AML-193 (cell line): ENCODE results near the gene ZSWIM5.

Experiments used
- DNase-seq, 2 experiments: peaks; one replicate each; lab custom pipeline; 2025; lab: John Stamatoyannopoulos, UW

Gene ZSWIM5

DNA sequence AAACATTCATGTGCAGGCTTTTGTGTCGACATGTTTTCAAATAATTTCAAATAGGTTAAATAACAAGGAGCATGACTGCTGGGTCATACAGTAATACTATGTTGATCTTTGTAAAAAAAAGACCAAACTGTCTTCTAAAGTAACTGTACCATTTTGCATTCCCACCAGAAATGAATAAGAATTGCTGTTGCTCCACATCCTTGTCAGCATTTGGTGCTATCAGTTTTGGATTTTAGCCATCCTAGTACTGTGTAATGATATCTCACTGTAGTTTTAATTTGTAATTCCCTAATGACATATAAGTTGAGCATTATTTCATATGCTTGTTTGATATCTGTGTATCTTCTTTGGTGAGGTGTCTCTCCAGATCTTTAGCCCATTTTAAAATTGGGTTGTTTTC lies 182.7 kb downstream of the ZSWIM5 start:
- no peak for DNase-seq

DNA sequence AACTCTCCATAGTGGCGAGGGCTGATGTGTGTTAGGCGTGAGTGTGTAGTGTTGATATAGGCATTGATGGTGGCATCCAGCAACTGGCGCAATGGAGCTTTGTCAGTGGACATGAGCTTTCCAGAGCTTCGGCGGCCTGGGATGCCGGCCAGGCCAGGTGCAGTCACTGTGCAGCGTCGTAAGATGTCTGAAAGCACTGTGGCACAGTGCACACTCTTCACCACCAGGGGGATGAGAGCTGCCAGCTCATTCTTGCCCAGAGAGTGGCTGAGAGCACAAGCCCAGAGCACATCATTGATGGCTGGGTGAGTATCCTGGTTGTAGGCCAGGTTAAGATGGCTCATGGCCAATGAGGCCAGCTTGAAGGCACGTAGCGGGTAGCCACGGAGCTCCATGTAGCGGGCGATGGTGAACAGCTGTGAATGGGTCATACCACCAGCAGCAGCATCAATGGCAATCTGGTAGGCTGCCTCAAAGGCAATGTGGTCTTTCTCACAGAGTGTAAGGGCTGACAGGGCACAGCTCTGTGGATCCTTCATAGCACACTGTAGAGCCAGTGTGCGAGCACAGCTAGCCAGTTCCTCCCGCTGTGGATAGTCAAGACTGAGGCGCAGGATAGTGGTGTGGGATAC lies 187.7 kb downstream of the ZSWIM5 start:
- DNase-seq = peak; percentile 29 to 38

DNA sequence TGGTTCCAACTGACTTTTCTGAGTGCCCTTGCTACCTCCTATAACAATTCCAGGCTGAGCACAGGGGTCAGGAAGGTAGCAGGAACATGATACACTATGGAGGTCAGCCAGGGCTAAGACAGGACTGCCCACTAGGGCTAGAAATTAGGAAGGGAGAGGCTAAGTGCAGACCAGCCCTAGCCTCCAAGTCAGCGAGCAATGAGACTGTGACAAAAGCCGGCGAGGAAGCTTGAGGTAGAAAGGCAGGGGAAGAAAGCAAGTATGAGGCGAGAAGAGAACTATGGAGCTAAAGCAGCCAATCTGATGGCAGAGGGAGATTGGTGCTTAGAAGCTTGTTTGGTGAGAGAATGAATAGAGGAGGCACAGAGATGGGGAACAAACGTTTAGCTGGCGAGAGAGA lies 189.6 kb downstream of the ZSWIM5 start:
- no peak for DNase-seq

DNA sequence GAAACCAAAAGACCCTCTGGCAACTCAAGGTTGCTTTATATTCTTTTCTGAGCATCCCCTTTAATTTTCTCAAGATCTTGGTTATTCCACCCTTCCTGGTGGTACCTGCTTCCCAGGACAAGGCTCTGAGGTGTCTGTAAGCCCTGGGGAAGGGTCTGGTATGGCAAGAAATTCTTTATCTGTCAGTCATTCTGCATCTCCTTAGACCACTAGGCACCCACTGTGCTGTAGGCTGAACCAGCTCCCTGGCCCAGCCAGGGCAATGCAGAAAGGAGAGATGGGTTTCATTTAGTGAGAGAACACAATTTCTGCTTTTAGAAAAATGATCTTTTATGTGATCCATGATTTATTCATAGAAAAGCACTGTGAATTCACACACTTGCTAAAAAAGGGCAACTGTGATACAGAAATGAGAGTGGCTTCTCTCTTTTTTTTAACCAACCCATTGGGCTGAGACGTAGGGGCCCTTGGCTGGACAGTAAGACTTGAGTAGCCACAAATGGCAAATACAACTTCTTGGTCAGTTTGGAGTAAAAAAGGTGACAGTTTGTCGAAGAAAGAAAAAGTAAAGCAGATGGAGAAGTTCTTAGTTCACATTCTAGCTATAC lies 190.2 kb downstream of the ZSWIM5 start:
- no peak for DNase-seq

DNA sequence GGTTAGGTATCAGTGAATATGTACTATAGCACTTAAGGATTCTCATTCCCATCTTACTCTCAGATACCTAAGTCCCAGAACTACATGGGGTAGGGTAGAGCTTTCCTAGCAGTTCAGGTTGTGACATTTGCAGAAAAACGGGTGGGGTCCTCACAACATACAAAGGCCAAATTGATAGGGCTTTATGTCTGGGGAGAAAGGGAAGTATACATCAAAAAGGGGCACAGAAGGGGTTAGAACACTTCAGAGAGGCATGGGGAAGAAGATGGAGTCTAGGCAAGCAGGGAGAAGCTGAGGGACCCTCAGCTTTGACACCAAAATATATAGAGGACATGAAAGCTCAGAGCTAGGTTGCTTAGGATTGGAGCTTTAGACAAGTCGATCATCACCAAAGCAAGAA lies 190.7 kb downstream of the ZSWIM5 start:
- no peak for DNase-seq

DNA sequence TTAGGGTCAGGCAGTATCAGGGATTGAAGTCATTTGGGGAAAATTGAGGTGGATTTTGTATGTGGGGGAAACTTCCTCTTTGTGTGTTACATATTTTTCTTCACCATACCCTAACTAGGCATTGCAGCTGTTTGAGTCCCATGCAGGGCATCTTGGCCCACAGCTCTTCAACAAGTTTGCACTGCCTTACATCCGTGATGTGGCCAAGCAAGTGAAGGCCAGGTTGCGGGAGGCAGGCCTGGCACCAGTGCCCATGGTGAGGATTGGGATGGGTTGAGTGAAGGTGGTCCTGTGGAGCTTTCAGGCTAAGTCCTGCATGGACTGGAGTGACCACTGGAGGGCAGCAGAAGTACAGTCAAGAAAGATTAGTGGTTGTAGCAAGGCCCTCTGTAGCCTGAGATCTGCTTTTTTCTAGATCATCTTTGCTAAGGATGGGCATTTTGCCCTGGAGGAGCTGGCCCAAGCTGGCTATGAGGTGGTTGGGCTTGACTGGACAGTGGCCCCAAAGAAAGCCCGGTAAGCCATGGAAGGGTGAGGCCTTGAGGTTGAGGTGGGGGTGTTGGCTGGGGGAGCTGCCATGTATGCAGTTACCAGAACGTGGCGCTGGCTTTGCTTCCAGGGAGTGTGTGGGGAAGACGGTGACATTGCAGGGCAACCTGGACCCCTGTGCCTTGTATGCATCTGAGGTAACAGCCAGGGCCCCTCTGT lies 191.9 kb downstream of the ZSWIM5 start:
- DNase-seq = peak; percentile 73 to 75

DNA sequence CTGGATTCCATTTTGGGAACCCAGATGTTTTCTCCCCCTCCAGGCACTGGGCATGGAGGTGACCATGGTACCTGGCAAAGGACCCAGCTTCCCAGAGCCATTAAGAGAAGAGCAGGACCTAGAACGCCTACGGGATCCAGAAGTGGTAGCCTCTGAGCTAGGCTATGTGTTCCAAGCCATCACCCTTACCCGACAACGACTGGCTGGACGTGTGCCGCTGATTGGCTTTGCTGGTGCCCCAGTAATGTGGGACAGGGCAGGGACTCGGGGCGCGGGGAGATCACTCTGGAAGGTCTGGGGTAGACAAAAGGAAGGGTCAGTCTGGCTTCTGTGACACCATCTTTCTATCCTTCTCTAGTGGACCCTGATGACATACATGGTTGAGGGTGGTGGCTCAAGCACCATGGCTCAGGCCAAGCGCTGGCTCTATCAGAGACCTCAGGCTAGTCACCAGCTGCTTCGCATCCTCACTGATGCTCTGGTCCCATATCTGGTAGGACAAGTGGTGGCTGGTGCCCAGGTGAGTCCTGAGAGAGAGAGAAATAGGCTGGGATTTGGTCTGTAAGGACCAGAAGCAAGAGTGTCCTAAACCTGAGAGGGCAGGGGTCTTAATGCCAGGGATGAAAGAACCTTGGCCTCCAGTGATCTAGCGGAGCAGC lies 192.7 kb downstream of the ZSWIM5 start:
- no peak for DNase-seq

DNA sequence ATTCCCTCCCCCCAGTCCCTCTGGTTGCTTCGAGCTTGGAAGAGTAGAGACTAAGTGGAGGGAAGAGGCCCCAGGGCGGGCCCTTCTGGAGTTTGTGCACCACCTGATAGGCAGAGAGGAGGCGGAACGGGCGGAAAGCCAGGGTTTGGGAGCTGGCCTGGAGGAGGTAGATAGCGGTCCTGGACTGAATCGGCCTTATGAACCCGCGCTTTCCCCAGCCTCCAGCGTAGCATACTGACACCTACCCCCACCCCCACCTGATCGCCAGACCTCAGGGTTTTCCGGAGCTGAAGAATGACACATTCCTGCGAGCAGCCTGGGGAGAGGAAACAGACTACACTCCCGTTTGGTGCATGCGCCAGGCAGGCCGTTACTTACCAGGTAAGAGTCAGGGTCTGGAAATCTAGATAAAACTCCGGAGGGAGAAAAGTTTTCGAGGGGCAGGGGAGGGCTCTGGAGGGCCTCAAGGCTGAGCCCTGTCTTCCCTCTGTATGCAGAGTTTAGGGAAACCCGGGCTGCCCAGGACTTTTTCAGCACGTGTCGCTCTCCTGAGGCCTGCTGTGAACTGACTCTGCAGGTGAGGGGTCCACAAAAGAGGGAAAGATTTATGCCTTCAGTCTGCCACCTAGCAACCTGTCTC lies 193.6 kb downstream of the ZSWIM5 start:
- DNase-seq = peak; percentile 48 to 50

DNA sequence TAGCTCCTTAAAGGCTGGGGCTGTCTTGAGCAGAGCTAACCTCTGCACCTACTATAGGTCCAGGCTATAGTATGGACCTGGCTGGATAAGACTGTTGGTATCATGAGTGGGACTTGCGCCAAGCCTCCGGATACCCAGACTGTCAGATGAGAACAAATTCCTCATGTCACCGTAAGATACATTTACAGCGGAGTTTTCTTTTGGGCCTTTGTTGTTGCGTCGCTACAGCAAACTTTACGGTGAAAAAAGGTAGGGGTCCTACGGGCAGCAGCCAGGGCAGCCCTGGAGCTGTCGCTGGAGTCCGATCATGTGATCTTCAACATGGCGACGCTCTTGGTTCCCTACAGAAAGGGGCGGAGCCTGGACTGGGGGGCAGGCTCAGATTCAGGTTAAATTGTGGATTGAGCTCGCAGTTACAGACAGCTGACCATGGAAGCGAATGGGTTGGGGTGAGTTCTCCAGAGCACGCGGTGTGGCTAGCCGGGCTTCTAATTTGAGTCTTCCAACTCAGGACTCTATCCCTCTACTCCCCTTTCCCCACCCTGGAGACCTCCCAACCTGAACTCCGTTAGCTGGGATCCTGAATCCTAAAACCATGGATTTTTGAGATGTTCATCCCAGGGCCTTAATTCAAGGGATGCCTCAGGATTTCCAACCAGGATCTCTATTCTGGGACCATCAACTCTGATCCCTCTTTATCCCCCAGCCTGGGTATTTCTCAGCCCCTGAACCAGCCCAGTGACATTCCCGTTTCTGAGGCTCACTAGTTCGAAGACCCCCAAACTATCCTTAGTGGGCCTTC lies 194.4 kb downstream of the ZSWIM5 start, which contains the start of gene UROD:
Gene UROD, plus strand, starts transcription at position 418 of the 802 bp plus-strand sequence. Its CDS starts 12 bp downstream, at position 430.
- DNase-seq = peak; percentile 94 to 98

DNA sequence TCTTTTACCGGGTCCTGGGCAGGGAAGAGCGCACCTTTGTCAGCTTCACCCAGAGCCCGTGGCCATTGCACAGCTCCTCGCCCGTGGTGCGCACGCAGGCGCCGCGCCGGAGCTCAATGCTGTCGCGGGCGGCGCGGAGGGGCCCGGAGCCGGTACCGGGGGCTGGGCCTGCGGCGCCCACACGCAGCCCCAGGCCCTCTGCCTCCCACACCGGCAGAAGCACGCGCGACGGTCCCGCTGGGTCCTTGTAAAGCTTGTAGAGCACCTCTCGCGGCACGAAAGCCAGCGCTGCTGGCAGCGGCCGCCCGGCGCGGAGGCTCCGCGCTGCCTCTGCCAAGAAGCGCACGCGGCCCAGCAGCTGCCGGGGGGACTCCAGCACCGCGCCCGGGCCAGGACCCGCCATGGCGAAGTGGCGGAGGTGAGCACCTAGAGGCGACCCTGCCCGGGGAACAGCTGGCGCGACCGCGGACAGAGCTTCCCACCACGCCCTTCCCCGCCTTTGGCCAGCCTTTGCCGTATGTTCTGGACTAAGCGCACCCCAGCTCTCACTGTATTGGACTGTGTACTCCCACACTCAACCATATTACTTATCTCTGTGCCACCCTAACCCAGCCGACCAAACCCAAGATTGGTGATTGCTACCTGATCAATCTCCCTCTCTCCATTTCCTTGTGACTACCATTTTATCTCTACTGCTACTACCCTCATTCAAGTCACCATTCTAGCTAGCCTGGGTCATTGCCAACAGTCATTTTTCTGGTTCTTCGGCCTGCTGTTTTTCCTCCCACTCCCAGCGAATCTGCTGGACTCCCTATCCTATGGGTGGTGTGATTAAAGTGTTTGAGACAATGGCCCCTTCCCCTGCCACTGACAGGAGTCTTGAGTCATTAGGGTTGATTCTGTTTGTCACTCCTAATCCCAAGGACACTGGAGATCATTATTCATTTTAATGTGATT lies 195.3 kb downstream of the ZSWIM5 start, which contains the start of gene HECTD3:
Gene HECTD3, minus strand, starts transcription at position 470 of the 957 bp plus-strand sequence. Its CDS starts 67 bp downstream, at position 403.
- peak; percentile 56 to 71 for DNase-seq

DNA sequence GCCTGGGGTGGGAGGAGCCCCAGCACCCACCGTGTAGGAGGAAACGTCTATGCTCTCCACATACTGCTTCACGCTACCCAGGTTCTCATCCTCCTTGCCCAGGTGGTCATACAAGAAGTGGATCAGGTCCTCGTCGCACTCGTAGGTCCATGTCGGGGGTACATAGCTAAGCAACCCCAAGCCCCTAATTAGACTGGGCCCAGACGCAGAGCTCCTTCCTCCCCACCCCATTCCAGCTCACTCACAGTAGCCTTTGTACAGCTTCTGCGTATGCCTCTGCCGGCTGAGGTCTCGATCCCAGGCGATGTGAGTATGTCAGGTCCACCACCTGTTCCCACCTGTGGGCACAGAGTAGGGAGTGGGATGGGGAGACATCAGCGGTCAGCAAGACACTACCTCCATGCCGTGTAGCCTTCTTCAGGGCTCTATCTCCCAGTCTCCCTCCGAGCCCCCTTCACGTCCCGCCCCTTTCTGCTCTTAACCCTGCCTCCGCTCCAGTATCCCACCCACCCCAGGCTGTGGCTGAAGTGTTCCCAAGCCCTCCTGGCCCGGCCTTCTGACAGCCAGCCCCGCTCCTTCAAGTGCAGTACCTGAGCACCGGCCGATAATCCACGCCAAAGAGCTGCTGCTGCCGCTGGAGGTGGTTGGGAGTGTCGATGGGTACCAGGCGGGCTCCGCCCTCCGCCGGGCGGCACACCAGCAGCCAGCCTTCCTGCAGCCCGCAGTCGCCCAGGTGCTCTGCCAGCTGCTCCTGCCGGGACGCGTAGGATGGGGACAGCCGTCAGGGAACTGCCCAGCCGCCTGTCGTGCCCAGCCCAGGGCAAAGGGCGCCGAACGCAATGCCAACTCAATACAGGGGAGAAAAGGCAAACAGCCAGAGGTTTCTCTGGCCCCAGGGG lies 196.2 kb downstream of the ZSWIM5 start:
- no peak for DNase-seq

DNA sequence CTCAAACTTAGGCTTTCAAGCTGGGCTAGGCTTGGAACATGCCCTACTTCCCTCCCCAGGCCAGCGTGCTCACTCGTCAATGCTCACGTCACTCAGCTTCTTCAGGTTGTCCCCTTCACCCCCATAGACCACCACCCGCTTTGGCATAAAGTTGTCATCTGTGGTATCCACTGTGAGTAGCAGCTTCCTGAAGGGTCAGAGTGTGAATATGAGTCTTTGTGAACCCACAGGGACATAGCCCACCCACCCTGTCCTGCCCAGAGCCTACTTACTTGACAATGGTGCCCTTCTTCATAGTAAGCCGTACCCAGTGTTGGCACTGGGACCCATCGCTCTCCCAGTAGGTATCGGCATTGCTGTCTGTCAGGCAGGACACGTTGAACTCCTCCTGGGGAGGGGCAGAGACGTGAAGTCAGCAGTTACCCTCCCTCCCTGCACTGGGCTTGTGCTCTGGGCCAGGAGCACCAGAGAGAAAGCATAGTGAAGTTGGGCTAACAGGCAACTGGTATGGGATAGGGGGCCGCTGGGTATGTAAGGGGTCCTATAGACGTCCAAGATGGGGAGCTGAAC lies 197.0 kb downstream of the ZSWIM5 start:
- DNase-seq = no peak

DNA sequence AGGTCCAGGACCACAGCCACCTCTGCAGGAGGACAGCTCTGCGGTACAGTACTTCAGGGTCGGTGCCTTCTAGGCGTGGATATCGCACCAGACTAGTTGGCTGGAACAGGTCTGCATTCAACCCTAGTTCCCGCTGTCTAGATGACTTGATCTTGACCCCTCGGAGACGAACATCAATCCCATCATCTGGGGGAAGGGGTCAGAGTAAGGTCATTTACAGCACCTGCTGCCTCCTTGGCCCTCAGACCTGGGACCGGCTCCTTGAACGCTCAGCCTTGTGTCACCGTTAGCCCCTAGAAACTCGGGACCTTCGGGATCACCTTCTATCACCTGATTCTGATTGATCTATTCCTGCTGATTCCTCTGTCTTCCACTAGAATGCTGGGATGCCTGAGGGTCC lies 197.9 kb downstream of the ZSWIM5 start:
- no peak for DNase-seq

DNA sequence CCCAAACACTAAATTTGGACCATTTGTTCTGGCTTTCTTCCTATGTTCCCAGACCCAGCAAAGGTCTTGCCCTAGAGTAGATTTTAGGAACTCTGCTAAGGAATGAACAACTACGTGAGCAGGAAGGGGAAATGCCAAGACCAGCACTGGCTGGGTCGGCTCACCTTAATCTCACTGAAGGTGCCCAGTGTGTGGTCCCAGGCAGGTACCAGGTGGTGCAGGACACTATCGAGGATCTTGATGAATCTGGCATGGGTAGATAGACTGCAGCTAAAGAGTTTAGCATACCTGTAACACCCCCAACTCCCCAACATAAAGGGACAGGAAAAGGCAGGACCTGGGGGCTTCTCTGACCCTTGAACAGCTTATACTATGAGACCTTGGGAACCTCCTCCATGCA lies 198.3 kb downstream of the ZSWIM5 start:
- no peak for DNase-seq

DNA sequence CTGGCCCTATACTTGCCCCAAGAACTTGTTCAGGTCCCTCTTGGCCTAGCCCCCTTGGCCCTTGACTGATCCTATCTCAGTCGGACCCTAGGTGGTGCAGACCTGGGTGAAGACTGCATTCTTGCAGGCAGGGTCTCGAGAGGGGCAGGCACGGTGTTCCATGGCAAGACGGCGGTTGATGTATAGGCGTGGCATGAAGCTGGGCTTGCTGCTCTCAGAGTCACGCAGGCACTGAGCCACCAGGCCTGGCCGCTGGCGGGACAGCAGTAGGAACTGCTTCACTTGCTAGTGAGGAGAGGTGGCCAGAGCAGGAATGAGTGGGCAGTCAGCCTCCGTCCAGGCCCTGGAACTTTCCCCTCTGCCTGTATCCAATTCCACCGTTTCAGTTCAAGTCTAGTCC lies 199.1 kb downstream of the ZSWIM5 start:
- DNase-seq = no peak

DNA sequence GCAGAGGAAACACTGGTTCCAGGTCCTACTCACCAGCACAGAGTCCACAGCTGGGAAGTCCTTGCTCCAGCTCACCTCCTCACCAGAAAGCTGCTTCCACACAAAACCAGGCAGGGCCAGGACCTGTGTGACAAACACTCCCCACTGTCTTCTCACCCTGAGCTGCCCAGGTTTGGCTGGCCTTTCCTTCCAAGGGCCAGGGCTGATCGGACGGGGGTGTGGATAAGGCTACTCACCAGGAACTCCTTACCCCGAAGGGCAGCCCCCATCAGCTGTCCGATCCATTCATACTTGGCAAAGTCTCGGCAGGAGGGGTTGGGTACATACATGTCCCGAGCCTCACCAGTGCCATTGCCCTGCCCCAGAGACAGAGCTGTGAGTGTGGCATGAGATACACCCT lies 200.6 kb downstream of the ZSWIM5 start:
- DNase-seq = no peak

DNA sequence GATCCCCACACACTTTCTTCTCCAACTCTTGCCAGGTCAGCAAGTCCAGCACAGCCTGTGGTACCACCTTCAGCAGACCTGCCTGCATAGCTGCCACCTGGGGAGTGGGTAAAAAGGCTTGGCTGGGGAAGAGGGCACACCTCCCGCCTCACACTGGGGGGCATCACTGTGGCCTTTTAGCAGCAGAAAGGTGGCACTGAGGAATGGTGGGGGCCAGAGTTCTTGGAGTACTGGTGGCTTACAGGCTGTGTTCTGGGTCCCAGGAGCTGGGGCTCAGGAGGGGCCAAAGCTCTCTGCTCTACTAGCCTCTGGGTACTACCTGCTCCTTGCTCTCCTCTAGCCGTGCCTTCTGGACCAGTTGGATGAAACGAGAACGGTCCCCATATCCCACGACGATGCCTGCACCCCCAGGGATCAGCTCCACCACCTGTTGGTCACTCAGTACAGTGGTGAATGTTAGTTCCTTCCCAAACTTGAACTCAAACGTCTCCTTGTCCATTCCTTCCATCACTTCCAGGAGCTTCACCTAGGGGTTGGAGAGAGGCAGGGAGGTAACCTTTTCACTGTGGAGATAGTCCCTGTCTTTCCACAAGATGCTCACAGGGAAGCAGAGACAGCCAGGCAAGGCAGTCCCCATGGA lies 202.0 kb downstream of the ZSWIM5 start:
- DNase-seq = no peak

DNA sequence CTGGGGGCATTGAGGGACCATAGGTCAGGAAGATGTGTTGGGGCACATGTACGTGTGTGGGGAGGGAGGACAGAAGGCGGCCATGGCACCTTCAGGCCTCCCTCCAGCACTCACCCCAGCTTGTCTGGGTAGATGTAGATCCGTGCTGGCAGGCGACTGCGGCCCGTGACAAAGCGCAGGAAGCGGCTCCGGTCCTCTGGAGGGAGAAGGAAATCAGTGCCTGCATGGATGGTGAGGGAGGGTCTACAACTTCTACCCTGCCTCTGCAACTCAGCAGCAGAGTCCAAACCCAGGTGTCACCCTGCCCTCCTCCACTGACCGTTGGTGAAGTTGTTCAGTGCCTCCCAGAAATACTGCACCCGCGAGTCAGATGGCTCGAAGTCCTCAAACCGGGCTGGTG lies 202.7 kb downstream of the ZSWIM5 start:
- no peak for DNase-seq
